Measurements from ENCODE around the gene KANSL2.

GRCh38 chr12:48690990-48691389 lies 9.0 kb upstream of the KANSL2 start:
- TF ChIP-seq CTCF (IDR thresholded peaks at IDR 0.05) (no peak), EP300 (IDR thresholded peaks at IDR 0.05) (no peak), POLR2AphosphoS5 (IDR thresholded peaks at IDR 0.05) (no peak), POLR2A (IDR thresholded peaks at IDR 0.05) (no peak)

Data from sigmoid colon (tissue), 4 donors.